Suprapubic skin (tissue), 4 donors: Measurements from ENCODE around the gene HOXC9.

ENCODE experiments used
- EP300 ChIP-seq: sonication (generic); formaldehyde crosslinking; IDR thresholded peaks from one replicate; pipeline ENCODE4 v1.6.1; 2017; ENCODE audit warnings: antibody characterized with exemption
- POLR2A ChIP-seq, 2 donors: fragments of 450-650 bp; IDR thresholded peaks; one replicate each; pipeline ENCODE4 v1.6.1; 2017; ENCODE audit warnings: antibody characterized with exemption in 2 of 2, mild to moderate bottlenecking in 2 of 2, moderate library complexity in 2 of 2
- POLR2AphosphoS5 ChIP-seq, 3 donors: sonication (generic); formaldehyde crosslinking; IDR thresholded peaks; one replicate each; pipeline ENCODE4 v1.6.1; 2017; ENCODE audit warnings: antibody characterized with exemption in 3 of 3
- TF ChIP-seq, protein P1 (sequence below), 2 donors: fragments of 200-600 bp in 1 of 2; fragments of 450-650 bp in 1 of 2; sonication (generic) in 1 of 2; IDR thresholded peaks; one replicate each; pipeline ENCODE4 v1.5.1; 2016 to 2019; ENCODE audit warnings: antibody characterized with exemption in 2 of 2, mild to moderate bottlenecking in 1 of 2, moderate library complexity in 1 of 2

DNA sequence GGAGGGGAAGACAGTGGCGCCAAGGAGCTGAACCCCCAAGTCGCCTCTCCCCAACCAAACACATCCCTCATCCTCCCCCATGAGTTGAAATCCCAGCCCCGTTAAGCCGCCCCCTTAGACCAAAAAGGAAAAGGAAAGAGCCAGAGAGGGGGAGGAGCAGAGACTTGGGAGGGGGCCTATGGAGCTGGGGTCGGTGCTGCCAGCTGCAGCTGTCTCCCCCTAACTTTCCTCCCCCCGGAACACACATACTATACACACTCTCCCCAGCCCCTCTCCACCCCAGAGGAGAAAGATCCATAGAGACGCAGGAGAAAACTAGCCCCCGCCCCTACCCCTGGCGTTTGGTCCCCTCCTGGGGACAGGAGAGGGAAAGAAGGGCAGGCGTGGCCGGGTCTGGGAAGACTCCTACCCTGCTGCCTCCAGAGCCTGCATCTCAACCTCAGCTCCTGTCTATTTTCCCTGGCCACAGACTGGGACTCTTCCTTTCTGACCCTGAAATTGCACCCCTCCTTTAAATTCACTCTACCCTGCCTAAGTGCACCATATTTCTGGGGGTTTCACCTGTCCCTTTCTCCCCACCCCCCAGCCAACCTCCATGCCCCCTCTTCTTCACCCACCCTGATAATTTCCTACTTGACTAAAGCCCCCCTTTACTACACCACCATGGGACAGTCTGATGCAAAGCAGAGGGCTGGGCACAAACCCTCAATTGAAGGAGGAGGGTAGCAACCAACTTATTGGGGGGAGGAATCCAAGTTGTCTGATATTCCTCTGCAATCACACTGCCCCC is 1.7 kb upstream of the HOXC9 start:
- TF ChIP-seq, protein P1, sequence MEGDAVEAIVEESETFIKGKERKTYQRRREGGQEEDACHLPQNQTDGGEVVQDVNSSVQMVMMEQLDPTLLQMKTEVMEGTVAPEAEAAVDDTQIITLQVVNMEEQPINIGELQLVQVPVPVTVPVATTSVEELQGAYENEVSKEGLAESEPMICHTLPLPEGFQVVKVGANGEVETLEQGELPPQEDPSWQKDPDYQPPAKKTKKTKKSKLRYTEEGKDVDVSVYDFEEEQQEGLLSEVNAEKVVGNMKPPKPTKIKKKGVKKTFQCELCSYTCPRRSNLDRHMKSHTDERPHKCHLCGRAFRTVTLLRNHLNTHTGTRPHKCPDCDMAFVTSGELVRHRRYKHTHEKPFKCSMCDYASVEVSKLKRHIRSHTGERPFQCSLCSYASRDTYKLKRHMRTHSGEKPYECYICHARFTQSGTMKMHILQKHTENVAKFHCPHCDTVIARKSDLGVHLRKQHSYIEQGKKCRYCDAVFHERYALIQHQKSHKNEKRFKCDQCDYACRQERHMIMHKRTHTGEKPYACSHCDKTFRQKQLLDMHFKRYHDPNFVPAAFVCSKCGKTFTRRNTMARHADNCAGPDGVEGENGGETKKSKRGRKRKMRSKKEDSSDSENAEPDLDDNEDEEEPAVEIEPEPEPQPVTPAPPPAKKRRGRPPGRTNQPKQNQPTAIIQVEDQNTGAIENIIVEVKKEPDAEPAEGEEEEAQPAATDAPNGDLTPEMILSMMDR (IDR thresholded peaks at IDR 0.05), result no peak
- no peak for TF ChIP-seq POLR2A (IDR thresholded peaks at IDR 0.05)
- no peak for TF ChIP-seq EP300
- no peak for TF ChIP-seq POLR2AphosphoS5 (IDR thresholded peaks at IDR 0.05)
